Measurements from ENCODE around the gene CYB561A3.

The CYB561A3 gene

GRCh38 chr11:61358566-61358965, 3.1 kb downstream of the CYB561A3 start:
- no peak for ATAC-seq
- TF ChIP-seq SNAI2 (CRISPR knock-in tag; IDR thresholded peaks at IDR 0.05): no peak
- TF ChIP-seq ZNF8 (CRISPR knock-in tag; IDR thresholded peaks at IDR 0.05): no peak
- no peak for TF ChIP-seq ZC3H10 (CRISPR knock-in tag; IDR thresholded peaks at IDR 0.05)
- TF ChIP-seq ISL1 (CRISPR knock-in tag; IDR thresholded peaks at IDR 0.05): no peak
- no peak for TF ChIP-seq PPARA (CRISPR knock-in tag; IDR thresholded peaks at IDR 0.05; ENCODE audit: borderline replicate concordance)
- no peak for TF ChIP-seq ARNTL (CRISPR knock-in tag; IDR thresholded peaks at IDR 0.05; ENCODE audit: borderline replicate concordance, low read depth)
- TF ChIP-seq CREB5 (CRISPR knock-in tag; IDR thresholded peaks at IDR 0.05; ENCODE audit: low read depth): no peak
- no peak for TF ChIP-seq ESRRG (CRISPR knock-in tag; IDR thresholded peaks at IDR 0.05)
- no peak for TF ChIP-seq ZFP3 (CRISPR knock-in tag; IDR thresholded peaks at IDR 0.05)
- no peak for TF ChIP-seq ZNF70 (CRISPR knock-in tag; IDR thresholded peaks at IDR 0.05)
- no peak for TF ChIP-seq BACH2 (CRISPR knock-in tag; IDR thresholded peaks at IDR 0.05; ENCODE audit: borderline replicate concordance)
- no peak for TF ChIP-seq ZNF565 (CRISPR knock-in tag; conservative IDR thresholded peaks at IDR 0.05; ENCODE audit: low read depth)
- no peak for TF ChIP-seq OSR1 (CRISPR knock-in tag; IDR thresholded peaks at IDR 0.05)
- no peak for TF ChIP-seq RARB (CRISPR knock-in tag; IDR thresholded peaks at IDR 0.05)
- no peak for TF ChIP-seq CSDC2 (CRISPR knock-in tag; IDR thresholded peaks at IDR 0.05)
- no peak for TF ChIP-seq GLIS3 (CRISPR knock-in tag; IDR thresholded peaks at IDR 0.05)
- TF ChIP-seq, protein P1, sequence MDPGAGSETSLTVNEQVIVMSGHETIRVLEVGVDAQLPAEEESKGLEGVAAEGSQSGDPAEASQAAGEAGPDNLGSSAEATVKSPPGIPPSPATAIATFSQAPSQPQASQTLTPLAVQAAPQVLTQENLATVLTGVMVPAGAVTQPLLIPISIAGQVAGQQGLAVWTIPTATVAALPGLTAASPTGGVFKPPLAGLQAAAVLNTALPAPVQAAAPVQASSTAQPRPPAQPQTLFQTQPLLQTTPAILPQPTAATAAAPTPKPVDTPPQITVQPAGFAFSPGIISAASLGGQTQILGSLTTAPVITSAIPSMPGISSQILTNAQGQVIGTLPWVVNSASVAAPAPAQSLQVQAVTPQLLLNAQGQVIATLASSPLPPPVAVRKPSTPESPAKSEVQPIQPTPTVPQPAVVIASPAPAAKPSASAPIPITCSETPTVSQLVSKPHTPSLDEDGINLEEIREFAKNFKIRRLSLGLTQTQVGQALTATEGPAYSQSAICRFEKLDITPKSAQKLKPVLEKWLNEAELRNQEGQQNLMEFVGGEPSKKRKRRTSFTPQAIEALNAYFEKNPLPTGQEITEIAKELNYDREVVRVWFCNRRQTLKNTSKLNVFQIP (CRISPR knock-in tag; IDR thresholded peaks at IDR 0.05; ENCODE audit: borderline replicate concordance, low read depth): no peak
- TF ChIP-seq TCF4 (CRISPR knock-in tag; IDR thresholded peaks at IDR 0.05; ENCODE audit: borderline replicate concordance): no peak

GRCh38 chr11:61357894-61358239, 3.8 kb downstream of the CYB561A3 start:
- TF ChIP-seq ISL1 (CRISPR knock-in tag; IDR thresholded peaks at IDR 0.05) (no peak), ZNF8 (CRISPR knock-in tag; IDR thresholded peaks at IDR 0.05) (no peak), ARNTL (CRISPR knock-in tag; IDR thresholded peaks at IDR 0.05; ENCODE audit: borderline replicate concordance, low read depth) (no peak), ZNF565 (CRISPR knock-in tag; conservative IDR thresholded peaks at IDR 0.05; ENCODE audit: low read depth) (no peak), TOX (CRISPR knock-in tag; IDR thresholded peaks at IDR 0.05; ENCODE audit: borderline replicate concordance) (no peak), TCF4 (CRISPR knock-in tag; IDR thresholded peaks at IDR 0.05; ENCODE audit: borderline replicate concordance) (no peak), OSR1 (CRISPR knock-in tag; IDR thresholded peaks at IDR 0.05) (no peak), ZC3H10 (CRISPR knock-in tag; IDR thresholded peaks at IDR 0.05) (no peak)
- TF ChIP-seq, protein P2, sequence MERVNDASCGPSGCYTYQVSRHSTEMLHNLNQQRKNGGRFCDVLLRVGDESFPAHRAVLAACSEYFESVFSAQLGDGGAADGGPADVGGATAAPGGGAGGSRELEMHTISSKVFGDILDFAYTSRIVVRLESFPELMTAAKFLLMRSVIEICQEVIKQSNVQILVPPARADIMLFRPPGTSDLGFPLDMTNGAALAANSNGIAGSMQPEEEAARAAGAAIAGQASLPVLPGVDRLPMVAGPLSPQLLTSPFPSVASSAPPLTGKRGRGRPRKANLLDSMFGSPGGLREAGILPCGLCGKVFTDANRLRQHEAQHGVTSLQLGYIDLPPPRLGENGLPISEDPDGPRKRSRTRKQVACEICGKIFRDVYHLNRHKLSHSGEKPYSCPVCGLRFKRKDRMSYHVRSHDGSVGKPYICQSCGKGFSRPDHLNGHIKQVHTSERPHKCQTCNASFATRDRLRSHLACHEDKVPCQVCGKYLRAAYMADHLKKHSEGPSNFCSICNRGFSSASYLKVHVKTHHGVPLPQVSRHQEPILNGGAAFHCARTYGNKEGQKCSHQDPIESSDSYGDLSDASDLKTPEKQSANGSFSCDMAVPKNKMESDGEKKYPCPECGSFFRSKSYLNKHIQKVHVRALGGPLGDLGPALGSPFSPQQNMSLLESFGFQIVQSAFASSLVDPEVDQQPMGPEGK (CRISPR knock-in tag; IDR thresholded peaks at IDR 0.05; ENCODE audit: borderline replicate concordance): no peak
- TF ChIP-seq, protein P1 (CRISPR knock-in tag; IDR thresholded peaks at IDR 0.05; ENCODE audit: borderline replicate concordance, low read depth): no peak
- no peak for ATAC-seq

DNA sequence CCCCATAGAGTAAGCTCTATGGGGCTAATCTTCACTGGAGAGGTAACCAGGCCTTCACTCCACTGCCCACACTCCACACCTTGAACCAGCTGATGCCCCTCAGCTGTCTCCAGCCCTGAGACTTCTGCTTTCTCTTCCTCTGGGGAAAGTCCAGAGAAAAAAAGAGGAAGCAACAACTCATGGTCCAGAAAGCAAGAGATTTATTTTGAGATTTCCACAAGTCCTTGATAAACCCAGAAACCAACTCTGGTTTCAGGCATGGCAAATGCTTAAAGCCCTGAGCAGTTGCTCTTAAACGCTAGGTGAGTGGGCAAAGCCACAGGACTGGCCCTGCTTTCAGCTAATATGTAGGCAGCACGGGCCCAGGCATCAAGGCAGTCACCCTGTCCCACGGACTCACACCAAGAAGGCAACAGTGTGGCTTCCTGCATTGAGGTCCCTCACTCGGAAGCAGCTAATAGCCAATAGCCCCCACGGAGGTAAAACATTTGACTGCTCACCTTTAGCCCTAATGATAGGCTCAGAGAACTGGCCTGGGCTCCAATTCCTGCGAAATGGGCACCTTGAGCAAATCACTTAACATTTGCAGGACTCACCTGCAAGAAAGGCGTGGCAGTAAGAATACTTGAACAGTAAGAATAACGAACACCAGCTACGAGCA, 4.3 kb downstream of the CYB561A3 start:
- TF ChIP-seq SNAI2 (CRISPR knock-in tag; IDR thresholded peaks at IDR 0.05) (no peak), GLIS3 (CRISPR knock-in tag; IDR thresholded peaks at IDR 0.05) (no peak), TSHZ2 (CRISPR knock-in tag; IDR thresholded peaks at IDR 0.05) (no peak), ESRRG (CRISPR knock-in tag; IDR thresholded peaks at IDR 0.05) (no peak), ZNF70 (CRISPR knock-in tag; IDR thresholded peaks at IDR 0.05) (no peak), ZFP3 (CRISPR knock-in tag; IDR thresholded peaks at IDR 0.05) (no peak), ZNF565 (CRISPR knock-in tag; conservative IDR thresholded peaks at IDR 0.05; ENCODE audit: low read depth) (no peak), ZFP30 (CRISPR knock-in tag; IDR thresholded peaks at IDR 0.05) (no peak), CSDC2 (CRISPR knock-in tag; IDR thresholded peaks at IDR 0.05) (no peak), RARB (CRISPR knock-in tag; IDR thresholded peaks at IDR 0.05) (no peak), TOX (CRISPR knock-in tag; IDR thresholded peaks at IDR 0.05; ENCODE audit: borderline replicate concordance) (no peak), PPARA (CRISPR knock-in tag; IDR thresholded peaks at IDR 0.05; ENCODE audit: borderline replicate concordance) (no peak), ZNF8 (CRISPR knock-in tag; IDR thresholded peaks at IDR 0.05) (no peak), ARNTL (CRISPR knock-in tag; IDR thresholded peaks at IDR 0.05; ENCODE audit: borderline replicate concordance, low read depth) (no peak), BACH2 (CRISPR knock-in tag; IDR thresholded peaks at IDR 0.05; ENCODE audit: borderline replicate concordance) (no peak), ZC3H10 (CRISPR knock-in tag; IDR thresholded peaks at IDR 0.05) (no peak)
- TF ChIP-seq, protein P1 (CRISPR knock-in tag; IDR thresholded peaks at IDR 0.05; ENCODE audit: borderline replicate concordance, low read depth): no peak
- TF ChIP-seq, protein P3, sequence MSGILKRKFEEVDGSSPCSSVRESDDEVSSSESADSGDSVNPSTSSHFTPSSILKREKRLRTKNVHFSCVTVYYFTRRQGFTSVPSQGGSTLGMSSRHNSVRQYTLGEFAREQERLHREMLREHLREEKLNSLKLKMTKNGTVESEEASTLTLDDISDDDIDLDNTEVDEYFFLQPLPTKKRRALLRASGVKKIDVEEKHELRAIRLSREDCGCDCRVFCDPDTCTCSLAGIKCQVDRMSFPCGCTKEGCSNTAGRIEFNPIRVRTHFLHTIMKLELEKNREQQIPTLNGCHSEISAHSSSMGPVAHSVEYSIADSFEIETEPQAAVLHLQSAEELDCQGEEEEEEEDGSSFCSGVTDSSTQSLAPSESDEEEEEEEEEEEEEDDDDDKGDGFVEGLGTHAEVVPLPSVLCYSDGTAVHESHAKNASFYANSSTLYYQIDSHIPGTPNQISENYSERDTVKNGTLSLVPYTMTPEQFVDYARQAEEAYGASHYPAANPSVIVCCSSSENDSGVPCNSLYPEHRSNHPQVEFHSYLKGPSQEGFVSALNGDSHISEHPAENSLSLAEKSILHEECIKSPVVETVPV (CRISPR knock-in tag; IDR thresholded peaks at IDR 0.05): no peak
- no peak for ATAC-seq
